ENCODE measurements around the gene TMEM165.

DNA sequence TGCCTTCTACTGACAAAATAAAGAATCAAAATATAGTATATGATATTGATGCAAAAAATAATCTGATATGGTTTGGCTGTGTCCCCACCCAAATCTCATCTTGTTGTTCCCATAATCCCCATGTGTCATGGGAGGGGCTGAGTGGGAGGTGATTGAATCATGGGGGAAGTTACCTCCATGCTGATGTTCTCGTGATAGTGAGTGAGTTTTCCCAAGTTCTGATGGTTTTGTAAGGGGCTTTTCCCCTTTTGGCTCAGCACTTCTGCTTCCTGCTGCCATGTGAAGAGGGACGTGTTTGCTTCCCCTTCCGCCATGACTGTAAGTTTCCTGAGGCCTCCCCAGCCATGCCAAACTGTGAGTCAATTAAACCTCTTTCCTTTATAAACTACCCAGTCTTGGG, 70.2 kb downstream of the TMEM165 start:
- TF ChIP-seq, protein P1, sequence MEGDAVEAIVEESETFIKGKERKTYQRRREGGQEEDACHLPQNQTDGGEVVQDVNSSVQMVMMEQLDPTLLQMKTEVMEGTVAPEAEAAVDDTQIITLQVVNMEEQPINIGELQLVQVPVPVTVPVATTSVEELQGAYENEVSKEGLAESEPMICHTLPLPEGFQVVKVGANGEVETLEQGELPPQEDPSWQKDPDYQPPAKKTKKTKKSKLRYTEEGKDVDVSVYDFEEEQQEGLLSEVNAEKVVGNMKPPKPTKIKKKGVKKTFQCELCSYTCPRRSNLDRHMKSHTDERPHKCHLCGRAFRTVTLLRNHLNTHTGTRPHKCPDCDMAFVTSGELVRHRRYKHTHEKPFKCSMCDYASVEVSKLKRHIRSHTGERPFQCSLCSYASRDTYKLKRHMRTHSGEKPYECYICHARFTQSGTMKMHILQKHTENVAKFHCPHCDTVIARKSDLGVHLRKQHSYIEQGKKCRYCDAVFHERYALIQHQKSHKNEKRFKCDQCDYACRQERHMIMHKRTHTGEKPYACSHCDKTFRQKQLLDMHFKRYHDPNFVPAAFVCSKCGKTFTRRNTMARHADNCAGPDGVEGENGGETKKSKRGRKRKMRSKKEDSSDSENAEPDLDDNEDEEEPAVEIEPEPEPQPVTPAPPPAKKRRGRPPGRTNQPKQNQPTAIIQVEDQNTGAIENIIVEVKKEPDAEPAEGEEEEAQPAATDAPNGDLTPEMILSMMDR (IDR thresholded peaks at IDR 0.05; ENCODE audit: poor library complexity, severe bottlenecking): no peak
- no peak for TF ChIP-seq EZH2 (IDR thresholded peaks at IDR 0.05; ENCODE audit: borderline replicate concordance, insufficient read depth, low read length, poor library complexity, severe bottlenecking)
- TF ChIP-seq EP300 (conservative IDR thresholded peaks at IDR 0.05; ENCODE audit: poor library complexity, severe bottlenecking): no peak
- TF ChIP-seq POLR2AphosphoS5 (IDR thresholded peaks at IDR 0.05): no peak
- TF ChIP-seq, protein P2, sequence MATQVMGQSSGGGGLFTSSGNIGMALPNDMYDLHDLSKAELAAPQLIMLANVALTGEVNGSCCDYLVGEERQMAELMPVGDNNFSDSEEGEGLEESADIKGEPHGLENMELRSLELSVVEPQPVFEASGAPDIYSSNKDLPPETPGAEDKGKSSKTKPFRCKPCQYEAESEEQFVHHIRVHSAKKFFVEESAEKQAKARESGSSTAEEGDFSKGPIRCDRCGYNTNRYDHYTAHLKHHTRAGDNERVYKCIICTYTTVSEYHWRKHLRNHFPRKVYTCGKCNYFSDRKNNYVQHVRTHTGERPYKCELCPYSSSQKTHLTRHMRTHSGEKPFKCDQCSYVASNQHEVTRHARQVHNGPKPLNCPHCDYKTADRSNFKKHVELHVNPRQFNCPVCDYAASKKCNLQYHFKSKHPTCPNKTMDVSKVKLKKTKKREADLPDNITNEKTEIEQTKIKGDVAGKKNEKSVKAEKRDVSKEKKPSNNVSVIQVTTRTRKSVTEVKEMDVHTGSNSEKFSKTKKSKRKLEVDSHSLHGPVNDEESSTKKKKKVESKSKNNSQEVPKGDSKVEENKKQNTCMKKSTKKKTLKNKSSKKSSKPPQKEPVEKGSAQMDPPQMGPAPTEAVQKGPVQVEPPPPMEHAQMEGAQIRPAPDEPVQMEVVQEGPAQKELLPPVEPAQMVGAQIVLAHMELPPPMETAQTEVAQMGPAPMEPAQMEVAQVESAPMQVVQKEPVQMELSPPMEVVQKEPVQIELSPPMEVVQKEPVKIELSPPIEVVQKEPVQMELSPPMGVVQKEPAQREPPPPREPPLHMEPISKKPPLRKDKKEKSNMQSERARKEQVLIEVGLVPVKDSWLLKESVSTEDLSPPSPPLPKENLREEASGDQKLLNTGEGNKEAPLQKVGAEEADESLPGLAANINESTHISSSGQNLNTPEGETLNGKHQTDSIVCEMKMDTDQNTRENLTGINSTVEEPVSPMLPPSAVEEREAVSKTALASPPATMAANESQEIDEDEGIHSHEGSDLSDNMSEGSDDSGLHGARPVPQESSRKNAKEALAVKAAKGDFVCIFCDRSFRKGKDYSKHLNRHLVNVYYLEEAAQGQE (IDR thresholded peaks at IDR 0.05; ENCODE audit: borderline replicate concordance): no peak
